HG03469 (cell line): ENCODE measurements around the gene NRIP1.

Experiments used
- ATAC-seq: cut with Tn5 transposase; IDR thresholded peaks from one replicate; pipeline ENCODE4 v1.9.1; 2021; ENCODE audit warnings: mild to moderate bottlenecking, moderate library complexity, moderate number of reproducible peaks; ENCODE audit not compliant: unreplicated experiment

The NRIP1 gene

DNA sequence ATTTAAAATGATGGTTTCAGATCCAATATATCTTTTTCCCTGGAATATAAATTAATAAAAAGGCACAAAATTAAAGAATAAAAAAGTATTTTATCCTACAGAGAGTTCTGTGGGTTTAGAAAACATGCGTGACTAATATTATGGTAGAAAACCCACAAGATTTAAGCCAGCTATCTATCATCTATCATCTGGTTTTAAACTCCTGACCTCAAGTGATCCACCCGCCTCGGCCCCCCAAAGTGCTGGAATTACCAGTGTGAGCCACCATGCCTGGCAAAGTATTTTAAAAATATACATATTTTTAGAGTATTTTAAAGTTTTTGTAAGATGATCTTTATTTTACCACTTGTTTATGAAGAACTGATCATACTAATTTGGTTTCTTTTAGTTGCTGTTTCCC lies 79.5 kb downstream of the NRIP1 start:
- ATAC-seq, result no peak

DNA sequence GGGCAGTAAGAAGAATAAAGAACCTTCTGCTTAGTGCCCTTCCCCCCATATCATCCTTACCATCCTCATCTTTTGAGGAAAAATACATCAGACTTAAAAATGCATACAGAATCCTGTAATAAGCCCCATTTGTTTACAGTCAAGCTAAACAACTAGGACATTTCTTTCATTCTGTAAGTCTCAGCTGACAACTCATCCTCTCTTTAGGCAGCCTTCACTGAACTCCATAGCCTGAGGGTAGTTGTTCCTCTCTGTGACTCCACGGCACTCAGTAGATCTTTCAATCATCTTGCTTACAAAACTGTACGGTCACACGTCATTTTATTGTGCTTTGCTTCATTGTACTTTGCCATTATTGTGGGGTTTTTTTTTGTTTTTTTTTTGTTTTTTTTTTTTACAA lies 82.5 kb downstream of the NRIP1 start:
- ATAC-seq, result no peak

DNA sequence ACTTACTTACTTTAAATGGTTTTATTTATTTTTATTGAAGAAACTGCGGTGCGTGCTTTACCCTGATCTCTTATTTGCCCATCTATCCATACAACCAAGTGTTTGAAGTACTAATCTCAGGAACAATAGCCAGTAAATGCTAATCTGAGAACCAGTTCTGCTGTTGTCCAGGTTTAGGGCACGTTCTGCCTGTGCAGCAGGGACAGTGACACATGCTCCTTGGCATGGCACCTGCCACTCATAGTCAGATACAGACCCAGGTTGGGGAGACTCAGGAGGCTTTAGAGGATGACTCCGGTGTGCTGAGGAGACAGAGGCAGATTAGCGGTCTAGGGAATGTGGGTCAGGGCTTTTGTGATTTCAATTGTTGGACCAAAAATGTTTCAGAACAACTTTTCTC lies 83.6 kb downstream of the NRIP1 start:
- no peak for ATAC-seq

DNA sequence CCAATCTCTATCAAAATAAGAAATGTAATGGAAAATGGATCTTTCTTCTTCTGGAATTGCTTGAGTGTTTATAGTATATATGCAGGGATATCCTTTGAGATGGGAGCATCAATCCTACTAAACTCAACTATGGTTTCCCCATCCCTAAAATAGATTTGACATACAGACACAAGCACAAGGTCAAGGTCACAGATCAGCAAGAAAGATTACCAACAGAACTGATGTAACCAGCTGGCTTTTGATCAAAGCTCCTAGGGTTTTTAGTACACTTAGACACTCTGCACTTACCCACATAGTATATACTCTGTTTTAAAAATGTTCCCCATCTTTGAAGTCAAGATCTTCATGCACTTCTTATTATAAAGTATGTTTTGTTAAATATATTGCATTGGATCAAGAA lies 85.5 kb downstream of the NRIP1 start:
- ATAC-seq, result no peak

DNA sequence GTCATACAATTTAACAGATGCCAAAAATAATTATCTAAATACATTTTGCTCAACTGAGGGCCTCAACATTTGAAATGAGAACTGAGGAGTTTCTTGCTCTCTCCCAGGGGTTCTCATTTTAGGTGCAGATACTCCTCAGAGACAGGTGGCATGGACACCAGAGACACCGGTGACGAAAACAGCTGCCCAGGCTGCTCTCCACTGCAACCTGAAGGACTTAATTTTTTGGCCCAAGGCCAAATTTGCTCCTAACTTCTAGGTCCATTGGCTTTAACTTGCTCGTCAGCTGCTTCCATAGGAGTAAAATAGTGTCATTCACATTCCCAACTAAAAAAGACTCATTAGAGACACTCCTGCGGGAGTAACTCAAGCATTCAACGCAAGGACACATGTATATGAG lies 87.0 kb downstream of the NRIP1 start:
- ATAC-seq, result no peak

DNA sequence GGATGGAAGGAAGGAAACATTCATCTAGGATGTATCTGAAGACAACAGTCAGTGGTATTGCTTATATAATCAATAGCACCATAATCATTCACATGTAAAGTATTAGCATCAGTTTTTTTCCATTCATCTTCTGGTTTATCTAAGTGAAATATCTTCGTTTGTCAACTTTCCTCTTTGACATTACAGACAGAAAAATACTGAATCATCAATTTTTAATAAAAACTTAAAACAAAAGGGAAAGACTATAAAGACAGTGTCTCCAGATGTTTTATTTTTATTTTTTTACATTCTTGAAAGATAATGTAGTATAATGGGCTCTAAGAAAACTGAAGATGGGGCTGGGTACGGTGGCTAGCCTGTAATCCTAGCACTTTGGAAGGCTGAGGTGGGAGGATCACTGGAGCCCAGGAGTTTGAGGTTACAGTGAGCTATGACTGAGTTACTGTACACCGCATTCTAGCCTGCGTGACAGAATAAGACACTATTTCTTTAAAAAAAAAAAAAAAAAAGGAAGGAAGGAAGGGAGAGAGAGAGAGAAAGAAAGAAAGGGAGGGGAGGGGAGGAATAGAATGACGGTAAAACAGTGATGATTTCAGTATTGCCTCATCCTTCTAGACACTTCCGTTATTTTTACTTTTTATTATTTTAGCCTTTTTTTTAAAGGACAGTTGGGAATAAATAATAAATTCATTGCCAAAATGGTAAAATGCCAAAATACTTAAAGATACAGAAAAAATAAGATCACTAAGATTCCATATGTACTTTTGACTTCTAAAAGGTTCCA lies 89.5 kb downstream of the NRIP1 start:
- no peak for ATAC-seq

DNA sequence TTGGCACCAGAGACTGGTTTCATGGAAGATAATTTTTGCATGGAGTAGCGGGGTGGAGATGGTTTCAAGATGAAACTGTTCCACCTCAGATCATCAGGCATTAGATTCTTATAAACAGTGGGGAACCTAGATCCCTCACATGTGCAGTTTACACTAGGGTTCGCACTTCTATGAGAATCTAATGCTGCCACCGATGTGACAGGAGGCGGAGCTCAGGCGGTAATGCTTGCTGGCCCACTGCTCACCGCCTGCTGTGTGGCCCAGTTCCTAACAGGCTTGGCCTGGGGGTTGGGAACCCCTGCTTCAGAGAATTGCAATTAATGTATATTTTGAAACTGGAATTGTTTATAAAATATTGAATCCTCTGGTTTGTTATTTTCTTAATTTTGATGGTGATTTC lies 92.1 kb downstream of the NRIP1 start:
- no peak for ATAC-seq

DNA sequence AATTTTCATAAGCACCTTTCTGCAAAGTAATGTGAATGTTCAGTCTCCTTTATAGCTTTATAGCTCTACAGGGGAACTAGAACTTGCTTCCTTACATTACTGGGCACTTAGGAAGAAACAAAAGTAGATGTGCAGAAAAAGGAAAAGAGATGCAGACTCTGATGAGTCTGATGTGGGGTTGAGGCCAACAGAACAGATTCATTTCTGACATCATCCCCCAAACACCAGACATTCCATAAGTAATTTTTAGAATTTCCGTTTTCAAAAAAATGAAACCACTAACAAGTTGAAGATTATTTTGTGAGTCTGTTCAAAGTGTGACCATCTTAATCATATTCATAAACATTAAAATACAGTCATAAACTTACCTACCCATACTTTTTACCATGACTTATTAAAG lies 96.0 kb downstream of the NRIP1 start:
- ATAC-seq, result no peak

DNA sequence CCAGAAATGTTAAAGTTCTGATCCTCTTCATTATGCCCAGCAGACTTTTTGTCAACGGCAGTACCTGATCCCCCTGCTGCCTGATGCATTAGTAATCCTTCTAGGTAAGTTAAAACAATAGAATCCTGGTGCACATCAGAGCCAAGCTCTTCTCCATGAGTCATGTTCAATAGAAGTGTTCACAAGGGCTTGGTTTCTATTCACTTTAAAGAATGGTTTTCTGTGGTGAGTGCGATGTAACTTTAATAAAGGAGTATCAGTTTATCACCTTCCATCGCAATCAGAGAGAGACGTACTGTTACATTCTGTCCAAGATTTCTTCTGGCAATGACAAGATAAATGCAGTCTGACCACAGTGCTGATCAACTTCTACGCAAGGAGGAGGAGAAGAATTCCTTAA lies 96.8 kb downstream of the NRIP1 start:
- no peak for ATAC-seq

DNA sequence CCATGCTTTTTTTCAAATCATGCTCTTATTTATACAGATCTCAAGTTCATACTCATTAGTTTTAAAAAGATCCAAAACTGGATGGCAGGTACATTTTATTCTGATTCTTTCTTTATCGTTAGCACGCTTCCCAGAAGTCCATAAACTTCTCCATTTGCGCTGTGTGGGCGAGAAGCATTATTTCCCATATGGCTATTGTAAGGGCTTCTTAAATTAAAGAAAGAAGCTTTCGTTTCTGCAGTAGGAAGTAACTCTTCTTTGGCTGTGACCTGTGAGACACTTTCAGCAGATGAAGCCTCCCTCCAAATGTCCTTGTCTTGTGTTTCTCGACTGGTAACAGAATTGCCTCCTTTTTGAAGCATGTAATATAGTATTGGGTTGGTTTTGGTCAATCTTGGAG lies 100.2 kb downstream of the NRIP1 start:
- no peak for ATAC-seq

DNA sequence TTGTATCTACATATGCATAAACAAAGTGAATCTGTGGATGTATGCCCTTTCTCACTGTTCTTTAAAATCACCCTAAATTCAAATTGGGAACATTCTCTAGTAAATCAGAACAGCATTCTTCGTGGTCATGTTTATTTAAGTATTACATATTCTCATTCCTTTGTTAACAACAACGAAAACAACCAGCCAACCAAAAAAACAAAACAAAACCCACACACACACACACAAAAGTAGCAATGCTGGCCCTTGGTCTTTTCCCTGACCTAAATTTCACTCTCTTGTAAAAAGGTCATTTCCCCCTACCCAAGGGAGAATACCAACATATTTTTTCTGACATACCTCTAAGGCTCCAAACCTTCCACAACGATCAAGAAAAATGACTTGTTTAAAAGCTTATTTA lies 102.6 kb downstream of the NRIP1 start:
- no peak for ATAC-seq

DNA sequence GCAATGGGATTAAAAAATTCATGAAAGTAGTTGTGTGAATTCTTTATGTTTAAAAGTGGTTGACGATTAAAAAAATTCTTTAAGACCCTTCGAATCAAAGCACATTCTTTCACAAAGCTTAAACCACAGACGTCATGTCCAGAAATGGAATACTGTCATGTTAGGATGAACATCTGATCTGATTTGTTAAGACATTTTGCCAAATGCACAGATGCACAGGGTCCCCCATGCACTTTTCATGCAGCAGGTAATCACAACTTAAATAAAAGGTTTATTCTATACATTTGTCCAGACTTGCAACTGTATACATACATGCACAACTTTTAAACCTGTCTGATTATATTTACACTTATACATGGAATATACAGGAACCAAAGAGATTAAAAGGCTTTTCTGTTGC lies 103.3 kb downstream of the NRIP1 start:
- no peak for ATAC-seq

DNA sequence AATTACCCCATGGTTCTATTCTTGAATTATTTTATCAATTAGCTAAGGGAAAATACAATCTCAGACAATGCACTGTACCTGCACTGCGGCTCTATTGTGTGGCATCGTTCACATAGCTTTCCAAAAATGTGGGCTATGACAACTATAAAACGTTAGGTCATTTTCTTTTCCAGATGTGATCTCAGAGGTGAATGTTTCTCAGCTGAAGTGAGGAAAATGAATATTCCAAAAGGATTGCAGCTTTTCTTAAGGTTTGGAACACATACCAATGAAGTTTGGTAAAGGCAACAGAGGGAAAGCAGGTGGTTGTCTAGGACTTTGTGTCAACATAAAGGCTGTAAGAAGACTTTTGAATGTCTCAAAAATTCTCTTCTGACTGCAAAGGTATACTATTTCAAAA lies 105.5 kb downstream of the NRIP1 start:
- ATAC-seq, result no peak

DNA sequence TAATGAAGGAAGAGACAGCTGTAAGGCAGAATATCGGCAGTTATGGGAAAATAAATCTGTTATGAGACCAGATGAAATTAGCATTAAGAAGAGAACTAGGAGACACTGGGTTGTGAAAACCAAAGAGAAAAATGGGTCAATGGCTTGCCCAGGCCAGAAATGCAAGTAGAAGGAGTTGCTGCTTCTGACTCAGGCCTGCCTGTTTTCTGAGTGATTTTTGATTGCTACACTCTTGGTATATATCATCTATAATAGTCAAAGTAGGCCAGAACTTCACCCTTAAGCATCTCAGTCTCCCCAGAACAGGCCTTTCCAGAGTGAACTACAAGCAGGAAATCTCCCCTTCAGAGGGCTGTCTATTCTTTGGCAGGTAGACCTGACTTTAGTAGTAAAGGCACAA lies 107.0 kb downstream of the NRIP1 start:
- no peak for ATAC-seq

DNA sequence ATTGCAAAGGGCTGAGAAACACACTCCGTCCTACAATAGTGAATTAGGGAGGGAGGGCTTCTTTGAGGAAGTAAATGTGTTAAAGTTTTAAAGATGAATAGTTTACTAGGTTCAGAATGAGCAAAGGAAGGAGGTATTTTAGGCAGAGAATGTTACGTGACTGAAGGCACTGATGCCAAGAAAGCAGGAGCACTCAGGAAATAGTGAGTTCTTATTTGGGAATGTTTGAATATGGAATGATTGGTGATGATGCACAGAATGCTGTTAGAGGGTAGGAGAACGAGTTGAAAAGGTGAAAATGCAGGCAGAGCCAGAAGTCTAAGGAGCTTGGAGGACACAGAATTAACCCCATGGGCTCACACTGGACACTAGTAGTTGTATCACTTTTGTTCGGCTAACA lies 108.0 kb downstream of the NRIP1 start:
- ATAC-seq, result no peak

DNA sequence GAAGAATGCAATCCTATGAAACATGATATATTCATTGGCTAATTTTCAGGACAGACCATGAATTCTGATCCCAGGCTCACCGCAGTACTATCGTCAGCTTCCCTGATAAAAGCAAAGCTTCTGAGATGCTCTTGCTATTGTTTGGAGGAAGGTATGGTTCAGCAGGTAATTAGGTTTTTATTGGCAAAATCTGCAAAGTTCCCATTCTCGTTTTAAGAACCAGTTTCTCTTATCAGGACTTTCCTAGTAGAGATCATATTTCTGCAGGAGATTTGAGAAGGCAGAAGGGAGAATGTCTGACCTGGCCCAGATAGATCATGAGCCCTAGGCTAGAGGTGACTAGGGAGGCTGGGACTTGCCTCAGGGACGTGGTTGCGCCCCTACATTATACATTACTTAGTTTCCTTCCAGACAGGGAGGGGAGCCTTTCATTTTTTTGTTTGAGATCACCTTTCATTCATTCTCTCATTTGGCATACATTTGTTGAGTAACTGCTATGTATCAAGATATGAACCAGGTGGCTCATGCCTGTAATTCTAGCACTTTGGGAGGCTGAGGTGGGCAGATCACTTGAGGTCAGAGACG lies 108.8 kb downstream of the NRIP1 start:
- ATAC-seq, result no peak

DNA sequence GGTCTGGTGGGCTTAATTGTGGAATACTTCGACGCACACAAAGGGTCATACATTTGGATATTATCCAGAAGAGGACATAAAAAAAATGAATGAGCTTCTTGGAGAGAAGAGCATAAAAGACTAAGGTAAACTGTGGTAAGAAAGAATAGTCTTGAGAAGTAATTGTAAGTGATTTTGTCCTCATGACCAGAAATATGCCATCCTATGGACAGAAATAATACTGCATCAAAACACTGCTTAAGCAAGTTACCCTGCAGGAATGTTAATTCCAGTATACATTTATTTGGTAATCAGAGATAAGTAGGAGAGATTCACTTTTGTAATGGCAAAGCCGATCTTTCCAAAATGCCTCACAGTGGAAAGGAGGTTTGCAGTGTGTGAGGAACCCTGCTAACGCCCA lies 111.9 kb downstream of the NRIP1 start:
- no peak for ATAC-seq

DNA sequence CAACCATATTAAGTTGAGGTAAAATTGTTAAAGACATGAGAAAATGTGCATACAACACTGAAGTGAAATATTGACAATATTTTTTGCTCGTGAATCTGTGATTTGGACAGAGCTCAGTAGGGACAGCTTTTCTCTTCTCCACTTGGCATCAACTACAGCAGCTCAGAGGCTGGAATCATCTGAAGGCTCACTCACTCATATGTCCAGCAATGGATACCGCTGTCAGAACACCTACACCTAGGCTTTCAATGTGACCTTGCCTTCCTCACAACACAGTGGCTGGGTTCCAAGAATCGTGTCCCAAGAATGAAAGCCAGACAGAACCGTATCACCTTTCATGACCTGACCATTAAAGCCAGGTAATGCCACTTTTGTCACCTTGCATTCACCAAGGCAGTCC lies 115.2 kb downstream of the NRIP1 start:
- no peak for ATAC-seq

DNA sequence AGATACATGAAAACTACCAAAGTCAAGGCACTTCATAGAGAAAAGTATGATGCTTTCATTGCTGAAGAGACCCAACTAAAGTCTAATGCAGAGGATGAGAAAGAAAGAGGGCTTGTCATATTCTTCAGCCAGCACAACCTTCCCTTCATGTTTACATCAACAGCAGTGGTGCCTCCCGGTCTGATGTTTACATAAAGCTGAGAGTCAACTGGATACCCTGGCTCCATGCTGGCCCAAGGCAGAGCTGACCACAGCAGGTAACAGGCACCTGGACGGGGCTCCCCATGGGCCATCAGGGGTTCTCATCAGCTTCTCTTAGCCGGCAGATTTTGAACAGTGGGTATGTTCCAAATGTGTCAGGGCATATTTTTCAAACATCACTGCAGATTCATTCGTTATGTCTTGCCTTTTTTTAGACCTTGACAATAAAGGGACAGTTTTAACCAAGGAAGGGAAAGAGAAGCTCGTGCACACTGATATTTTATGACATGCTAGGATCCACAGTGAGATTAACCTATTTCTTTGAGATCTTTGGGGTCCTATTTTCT lies 117.1 kb downstream of the NRIP1 start:
- ATAC-seq, result no peak

DNA sequence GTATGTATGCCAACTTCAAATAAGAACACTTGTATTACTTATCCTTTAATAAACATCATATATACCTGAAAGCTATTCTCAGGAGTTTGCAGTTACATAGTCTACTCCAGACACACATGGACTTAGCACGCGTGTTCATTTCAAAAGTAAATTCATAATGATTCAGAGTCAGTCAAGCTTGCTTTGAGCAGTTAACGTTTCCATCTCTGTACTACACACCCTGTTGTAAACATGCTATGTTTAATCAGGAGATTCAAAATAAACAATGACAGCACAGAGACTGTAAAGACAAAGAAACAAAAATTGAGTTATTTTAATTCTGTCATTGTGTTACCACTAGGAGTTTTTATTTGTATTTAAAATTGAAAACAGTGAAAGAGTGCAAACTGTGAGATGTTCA lies 119.6 kb downstream of the NRIP1 start:
- ATAC-seq, result no peak

DNA sequence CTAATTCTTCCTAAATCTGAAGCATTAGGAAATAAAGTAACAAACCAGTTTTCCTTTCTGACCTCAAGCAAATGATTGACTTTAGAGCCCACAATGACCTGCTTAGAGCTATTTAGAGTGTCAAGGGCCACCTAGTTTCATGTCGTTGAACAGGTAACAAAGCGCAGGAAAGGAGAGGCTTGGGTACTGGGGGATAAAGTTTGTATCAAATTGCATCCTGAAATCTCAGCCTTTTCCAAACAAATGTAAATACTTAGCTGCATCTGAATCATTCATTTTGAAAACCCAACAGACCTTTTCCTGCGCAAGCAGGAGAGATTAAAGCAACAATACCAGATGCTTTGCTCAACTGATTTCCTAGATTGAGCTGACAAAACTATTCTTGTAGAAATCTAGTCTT lies 121.2 kb downstream of the NRIP1 start:
- ATAC-seq, result no peak

DNA sequence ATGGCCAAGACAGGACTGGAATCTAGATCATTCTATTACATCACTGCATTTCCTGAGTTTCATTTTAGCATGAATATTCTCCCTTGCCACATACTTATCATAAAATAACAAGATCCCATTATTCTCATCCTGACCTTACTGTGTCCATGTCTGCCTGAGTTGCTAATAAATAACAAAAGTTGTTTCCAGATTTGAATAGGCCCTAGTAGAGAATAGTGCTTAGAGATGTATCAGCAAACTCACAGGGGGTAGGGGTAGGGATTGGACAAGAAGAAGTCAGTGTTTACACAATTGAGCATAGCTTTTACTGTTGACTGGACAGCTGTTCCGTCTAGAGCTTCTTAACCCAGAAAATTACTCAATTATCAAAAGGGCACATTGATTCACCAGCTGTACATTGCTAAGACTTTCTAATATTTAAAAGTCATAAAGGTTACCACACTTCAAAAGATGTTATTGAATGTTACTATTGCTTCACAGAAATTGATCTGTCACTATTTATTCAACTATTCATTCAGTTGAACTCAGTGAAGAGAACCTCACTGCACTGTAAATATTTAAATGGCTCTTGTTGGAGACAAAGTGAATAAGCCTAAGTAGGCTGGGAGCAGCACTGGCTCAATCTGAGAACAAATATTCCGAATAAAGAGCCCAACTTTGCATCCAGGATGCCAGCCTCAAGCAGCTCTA lies 121.9 kb downstream of the NRIP1 start:
- ATAC-seq, result no peak
